AG09319 (cell line): ENCODE results near the gene CCDC184.

Source experiments
- DNase-seq: peaks from one replicate; pipeline ENCODE4 v3.0.0-alpha.2; 2010; ENCODE audit warnings: low read depth; ENCODE audit errors: extremely low read depth
- CTCF ChIP-seq: IDR thresholded peaks from 2 replicates; pipeline ENCODE4 v1.5.1; 2011; ENCODE audit warnings: low read depth, mild to moderate bottlenecking, inconsistent platforms, low read length, moderate library complexity

Gene CCDC184

GRCh38 chr12:48156652-48157017 lies 26.8 kb upstream of the CCDC184 start:
- no peak for DNase-seq
- TF ChIP-seq CTCF, result no peak

GRCh38 chr12:48157018-48157888 lies 26.2 kb upstream of the CCDC184 start, which contains the start of gene ASB8:
Gene ASB8 (minus strand): TSS chr12:48157515. CDS start chr12:48153496, 4,019 bp downstream.
- peak; percentile 95 for DNase-seq
- peak; percentile 51 for TF ChIP-seq CTCF

DNA sequence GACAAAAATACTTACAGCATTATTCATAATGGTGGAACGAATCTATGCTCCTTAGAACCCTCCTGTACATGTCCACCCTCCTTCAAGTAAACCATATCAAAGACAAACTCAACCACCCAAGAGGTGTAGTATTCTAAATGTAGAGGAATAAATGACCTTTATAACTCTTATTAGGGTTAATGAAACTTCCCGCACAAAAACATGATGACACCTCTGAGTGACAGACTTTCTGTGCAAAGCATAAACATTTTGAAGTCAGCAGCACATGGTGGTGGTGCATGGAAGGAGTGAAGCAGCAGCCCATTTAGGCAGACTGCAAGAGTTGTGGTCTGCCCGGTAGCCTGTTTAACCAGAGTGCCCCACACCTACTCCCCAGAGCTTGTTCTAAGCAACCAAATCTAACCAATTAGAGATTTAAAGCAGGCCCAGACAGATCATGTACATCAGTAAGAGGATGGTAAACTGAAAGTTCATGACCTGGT lies 25.5 kb upstream of the CCDC184 start:
- TF ChIP-seq CTCF, result no peak
- DNase-seq, result no peak

DNA sequence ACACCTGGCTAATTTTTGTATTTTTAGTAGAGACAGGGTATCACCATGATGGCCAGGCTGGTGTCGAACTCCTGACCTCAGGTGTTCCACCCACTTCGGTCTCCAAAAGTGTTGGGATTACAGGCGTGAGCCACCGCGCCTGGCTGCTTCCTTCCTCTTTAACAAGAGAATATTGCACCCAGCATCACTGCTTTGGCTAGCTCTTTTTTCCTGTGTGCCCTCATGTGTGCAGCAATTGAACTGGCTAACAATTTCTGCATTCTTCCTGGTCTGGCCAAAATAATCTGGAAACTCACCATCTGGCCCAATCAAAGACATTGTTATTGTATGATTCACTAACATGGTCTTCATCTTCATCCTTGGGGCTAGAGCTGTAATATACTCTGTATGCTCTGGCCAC lies 23.4 kb upstream of the CCDC184 start:
- peak; percentile 34 for DNase-seq
- TF ChIP-seq CTCF, result no peak

GRCh38 chr12:48160807-48161206 lies 22.6 kb upstream of the CCDC184 start:
- no peak for TF ChIP-seq CTCF
- no peak for DNase-seq

- DNase-seq, result no peak
- TF ChIP-seq CTCF, result no peak
Observed at GRCh38 chr12:48163150-48163747, 20.2 kb upstream of the CCDC184 start.

DNA sequence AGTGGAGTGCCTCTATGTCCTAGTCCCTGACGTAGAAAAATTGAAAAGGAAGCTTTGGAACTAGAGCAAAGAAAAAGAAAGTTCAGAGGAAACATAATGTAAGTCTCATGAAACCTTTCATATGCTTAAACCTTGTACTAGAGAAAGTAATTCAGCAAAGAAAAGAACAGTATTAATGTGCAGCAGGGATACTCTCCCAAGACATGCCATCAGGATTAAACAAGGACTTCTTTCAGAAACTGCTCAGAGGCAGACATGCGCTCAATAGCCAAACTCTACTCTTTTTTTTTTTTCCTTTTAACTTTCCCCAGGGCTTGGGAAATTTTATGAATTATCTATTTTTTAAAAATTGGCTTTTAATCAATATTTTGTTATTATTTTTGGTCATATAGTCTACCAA lies 19.0 kb upstream of the CCDC184 start:
- DNase-seq, result no peak
- TF ChIP-seq CTCF, result no peak
